Inferior parietal cortex (tissue), 1 donor: Measurements from ENCODE around the gene KCNJ12.
"Not testable (repeated sequence)": the region's sequence is repeated elsewhere in the genome, so short reads cannot be mapped to it uniquely, and the experiment has no call there.

Experiments used
- DNase-seq: peaks from one replicate; pipeline ENCODE4 v3.0.0-alpha.2; 2016; ENCODE audit errors: extremely low spot score

KCNJ12 gene

DNA sequence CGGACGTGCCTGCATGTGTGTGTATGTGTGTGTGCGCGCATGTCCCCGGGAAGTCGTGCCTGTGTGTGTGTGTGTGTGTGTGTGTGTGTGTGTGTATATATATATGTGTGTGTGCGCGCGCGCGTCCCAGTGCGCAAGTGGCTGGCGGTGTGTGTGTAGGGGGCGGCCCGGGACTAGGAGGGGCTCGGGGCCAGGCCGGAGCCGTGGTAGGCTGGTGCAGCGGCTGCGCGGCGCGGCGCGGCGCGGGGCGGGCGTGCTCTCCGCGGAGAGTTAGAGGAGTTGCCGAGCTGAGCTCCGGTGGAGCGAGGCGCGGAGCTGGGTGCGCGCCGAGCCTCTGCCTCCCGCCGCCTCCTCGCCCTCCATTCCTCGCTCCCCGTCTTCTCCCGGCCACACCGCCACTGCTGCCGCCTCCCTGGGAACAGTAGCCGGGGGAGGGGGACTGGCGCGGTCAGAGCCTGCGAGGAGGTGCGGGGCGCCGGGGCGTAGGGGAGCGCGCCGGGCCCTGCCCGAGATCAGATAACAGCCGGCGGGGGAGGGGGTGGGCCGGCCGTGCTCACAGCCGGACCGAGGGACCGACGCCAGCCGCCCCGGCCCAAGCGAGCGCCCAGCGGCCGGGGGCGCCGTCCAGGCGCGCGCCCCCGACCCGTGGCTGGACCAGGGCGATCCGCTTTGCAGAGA lies at the start of gene KCNJ12:
KCNJ12 (plus strand) TSS at position 277 of the 678 bp plus-strand sequence. CDS start 38,986 bp downstream, outside the sequence.
- no peak for DNase-seq

GRCh38 chr17:21327921-21328320 lies 48.2 kb upstream of the KCNJ12 start:
- DNase-seq, result not testable (repeated sequence)

- DNase-seq, result not testable (repeated sequence)
Measured at GRCh38 chr17:21328778-21329177, 47.4 kb upstream of the KCNJ12 start.

DNA sequence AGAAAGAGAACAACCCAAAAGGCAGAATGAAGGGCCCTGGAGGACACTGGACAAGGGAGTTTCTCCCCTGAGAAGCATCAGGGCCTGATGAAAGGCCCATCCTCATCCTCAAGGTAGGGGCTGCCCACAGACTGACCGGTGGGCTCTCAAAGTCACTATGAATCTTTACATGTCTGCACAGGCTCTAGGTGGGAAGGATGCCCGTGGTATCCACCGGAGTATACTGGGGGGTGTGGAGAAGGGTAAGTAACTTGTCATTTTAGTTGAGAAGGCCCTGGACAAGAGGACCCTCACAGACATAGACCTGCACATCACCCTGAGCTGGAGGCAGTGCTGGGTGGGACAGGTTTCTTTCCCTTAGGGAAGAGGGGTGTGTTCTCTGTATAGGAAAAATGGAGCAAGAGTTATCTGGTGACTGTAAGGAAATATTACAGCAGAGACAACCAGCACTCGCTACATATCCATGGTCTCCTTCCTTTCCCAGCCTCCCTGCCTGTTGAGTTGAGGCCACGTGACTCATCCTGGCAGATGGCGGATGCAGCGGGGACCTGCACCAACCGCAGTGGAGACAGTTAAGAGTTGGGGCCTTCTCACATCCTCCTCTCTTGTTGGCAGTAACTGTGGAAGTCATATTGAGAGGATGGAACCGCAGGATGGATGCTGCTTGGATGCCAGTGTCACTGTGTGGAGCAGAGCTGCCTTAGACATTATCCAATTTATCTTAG lies 45.6 kb upstream of the KCNJ12 start:
- no peak for DNase-seq

- DNase-seq, result not testable (repeated sequence)
Measured at GRCh38 chr17:21336541-21337294, 39.4 kb upstream of the KCNJ12 start.

DNA sequence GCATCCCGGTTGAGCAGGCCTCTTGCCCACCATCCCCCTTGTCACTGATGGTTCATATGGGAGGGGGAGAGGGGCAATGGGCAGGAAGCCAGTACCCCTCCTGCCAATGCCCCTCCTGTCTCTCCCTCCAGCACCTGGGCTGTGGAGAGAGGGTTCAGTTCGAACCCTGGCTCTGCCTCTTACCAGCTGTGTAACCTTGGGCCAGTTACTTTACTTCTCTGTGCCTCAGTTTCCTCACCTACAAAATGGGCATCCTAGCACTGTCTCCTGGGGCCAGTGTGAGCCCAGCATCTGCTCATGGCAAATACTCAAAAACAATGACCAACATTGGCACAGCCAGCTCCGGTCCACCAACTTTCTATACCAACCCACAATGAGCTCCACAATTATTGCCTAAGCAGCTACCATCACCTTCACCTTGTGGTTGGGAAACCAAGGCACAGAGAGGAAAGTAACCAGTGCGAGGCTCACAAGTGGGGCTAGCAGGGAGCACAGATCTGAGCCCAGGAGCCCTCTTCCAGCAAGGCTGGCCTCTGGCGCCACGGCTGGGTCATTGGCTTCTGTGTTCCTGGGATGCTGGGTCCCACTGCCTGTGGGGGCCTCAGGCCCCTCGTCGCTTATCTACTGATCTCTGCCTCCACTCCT lies 38.1 kb upstream of the KCNJ12 start:
- DNase-seq, result not testable (repeated sequence)

DNA sequence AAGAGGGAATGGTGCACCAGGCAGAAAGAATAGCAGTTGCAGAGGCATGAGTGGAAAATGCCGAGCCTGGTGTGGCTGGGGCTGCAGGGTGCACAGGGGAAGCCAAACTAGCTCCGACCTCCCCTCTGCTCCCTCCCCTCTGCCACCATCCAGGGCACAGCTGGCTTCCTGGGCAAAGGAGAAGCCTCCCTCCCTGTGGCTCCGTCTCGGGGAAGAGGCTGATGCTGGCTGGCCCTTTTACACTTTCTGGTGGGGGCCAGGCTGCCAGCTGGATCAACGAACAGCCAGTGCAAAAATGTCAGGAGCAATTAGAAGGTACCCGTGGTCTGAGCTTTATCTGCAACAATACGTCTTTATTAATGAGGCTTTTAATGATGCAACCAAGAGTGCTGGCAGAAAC lies 37.1 kb upstream of the KCNJ12 start:
- DNase-seq, result no peak

DNA sequence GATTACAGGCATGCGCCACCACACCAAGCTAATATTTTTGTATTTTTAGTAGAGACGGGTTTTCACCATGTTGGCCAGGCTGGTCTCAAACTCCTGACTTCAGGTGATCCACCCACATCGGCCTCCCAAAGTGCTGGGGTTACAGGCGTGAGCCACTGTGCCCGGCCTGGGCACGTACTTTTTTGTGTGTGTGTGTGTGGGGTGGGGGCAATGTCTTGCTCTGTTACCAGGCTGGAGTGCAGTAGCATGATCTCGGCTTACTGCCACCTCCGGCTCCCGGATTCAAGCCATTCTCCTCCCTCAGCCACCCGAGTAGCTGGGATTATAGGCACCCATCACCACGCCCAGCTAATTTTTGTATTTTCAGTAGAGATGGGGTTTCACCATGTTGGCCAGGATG lies 36.6 kb upstream of the KCNJ12 start:
- DNase-seq, result not testable (repeated sequence)

- DNase-seq, result not testable (repeated sequence)
Measured at GRCh38 chr17:21340407-21340806, 35.8 kb upstream of the KCNJ12 start.

DNA sequence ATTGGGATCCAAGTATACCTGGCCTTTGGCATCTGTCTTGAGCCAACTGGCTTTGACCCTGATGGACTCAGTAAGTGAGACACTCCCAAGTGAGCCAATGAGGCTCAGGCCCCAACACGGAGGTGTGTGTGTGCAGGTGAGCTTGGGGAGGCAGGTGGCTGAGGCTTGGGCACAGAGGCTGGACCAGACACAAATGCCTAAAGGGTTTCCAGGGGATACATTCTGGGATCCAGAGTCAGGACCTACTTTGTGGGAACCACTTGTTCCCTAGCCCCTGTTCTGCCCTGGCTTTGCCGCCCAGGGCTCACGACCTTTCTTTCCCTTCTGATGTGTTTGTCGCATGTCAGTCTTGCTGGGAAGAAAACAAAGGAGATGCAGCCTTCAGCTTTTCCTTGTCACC lies 34.9 kb upstream of the KCNJ12 start:
- DNase-seq, result not testable (repeated sequence)

DNA sequence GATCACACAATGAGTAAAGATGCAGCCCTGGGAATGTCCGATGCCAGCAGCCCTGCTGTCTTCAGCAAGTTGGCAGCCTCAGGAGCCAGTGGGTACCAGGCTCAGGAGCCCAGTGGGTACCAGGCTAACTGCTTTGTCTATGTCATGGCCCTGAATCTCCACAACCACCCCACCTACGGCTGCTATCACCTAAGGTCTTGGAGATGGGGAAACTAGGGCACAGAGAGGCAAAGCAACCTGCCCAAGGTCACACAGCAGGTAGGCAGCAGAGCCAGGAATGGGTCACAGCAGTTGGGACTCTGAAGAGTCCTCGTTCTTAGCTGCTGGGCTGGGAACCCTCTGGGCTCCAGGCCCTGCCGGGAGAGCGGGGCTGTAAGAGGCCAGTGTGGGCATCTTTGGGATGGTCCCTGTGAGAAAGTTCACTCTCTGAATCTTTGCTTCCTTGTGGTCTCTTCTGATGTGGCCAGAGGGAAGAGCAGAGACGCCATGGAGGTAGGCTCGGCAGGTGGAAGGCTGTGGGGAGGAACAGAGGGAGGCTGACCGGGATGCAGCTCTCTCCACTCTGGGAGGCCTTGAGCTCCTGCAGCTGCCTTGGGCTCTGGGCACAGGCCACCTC lies 34.1 kb upstream of the KCNJ12 start:
- not testable (repeated sequence) for DNase-seq

- DNase-seq, result not testable (repeated sequence)
Measured at GRCh38 chr17:21343061-21343949, 32.9 kb upstream of the KCNJ12 start.

GRCh38 chr17:21344801-21345200 lies 31.4 kb upstream of the KCNJ12 start:
- DNase-seq, result not testable (repeated sequence)

GRCh38 chr17:21345236-21345635 lies 30.9 kb upstream of the KCNJ12 start:
- DNase-seq, result no peak

DNA sequence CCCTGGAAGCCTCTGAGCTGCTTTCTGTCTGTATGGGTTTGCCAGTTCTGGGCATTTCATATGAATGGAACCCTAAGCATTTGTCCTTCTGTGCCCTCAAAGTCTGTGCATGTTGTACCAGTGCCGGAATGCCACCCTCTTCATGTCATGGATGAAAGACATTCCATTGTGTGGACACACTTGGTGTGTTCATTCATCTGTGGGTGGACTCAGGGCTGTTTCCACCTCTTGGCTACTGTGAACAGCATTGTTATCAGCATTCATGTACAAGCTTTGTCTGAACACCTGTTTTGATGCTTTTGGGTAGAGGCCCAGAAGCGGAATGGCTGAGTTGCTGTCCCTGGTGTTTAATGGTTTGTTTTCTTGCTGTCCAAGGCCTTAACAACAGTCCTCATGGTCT lies 30.1 kb upstream of the KCNJ12 start:
- not testable (repeated sequence) for DNase-seq

DNA sequence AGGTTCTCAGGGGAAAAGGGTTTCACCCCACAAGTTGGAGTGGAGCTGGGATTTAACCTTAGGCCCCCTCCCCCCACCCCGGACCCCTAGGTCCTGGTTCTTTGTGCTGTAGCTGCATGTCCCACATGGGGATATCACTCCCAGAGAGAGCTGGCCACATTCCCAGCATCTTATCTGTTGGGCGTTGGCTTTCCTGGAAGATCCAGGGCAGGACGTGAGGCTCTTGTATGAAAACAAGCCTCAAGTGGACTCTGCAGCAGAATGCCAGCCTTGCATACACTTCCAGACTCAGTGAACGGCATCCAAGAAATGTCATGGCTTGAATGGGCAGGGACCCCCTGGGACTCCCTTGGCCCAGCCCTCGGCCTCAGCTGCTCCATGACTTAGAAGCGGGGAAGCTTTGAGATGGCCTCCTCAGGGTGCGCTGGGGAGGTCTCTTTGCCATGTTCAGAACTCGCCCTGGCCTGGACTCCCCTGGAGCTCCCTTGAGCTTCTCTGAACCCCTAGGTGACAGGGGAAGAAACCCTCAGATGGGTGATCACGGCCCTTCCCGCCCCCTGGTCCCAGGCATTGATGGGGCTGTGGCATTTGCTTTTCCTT lies 29.4 kb upstream of the KCNJ12 start:
- DNase-seq, result not testable (repeated sequence)

DNA sequence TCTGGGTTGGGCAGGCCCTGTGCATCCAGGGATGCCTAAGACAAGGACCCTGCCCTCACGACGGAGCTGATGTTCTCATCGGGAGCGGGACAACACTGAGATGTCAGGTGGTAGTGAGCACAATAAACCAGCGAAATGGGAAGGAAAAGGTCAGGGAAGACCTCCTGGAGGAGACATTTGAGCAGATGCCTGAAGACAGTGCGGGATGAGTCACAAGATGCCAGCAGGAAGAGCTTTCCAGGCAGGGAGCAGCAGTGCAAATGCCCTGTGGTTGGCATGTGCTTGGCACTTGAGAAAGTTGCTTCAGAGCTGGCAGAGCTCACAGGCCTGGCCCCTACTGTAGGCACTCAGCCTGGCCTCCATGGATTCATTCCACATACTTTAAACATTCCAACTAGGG lies 28.5 kb upstream of the KCNJ12 start:
- not testable (repeated sequence) for DNase-seq

DNA sequence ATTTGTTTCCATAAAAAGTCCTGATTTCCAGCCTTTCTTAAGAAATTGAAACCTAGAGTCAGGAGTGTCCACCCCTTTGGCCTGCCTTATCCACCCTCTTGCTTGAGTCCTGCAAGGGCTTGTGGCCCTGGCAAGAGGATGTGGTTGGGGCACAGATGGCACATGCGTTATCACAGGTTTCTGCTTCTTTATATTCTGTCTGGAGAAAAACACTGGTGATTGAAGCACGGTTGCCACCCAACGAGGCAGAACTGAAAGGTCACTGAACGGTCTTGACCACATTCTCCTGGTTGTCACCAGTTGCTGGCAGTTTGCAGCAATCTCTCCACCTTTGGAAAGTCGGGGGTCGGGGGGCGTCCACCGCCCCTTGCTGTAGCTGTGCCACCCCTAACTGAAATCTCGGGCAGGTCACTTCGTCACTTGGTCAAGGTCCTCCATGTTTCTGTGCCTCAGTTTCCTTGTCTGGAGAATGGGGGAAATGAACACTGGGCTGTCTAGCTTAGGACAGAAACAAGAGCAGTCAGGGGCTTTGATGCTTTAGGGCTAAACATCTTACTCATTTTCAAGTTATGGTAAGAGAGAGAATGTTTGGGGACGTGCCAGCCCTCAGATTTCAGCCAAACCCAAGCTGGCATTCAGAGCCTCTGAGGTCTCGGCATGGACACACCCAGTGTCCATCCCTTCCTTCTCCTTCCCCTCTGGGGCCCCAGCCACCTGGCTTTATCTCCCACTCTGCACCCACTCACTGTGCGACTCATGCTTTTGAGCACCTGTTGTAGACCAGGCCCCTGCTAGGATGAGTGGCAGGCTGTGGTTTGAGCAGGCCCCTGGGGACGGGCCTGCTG lies 27.9 kb upstream of the KCNJ12 start:
- DNase-seq, result not testable (repeated sequence)

GRCh38 chr17:21348926-21349261 lies 27.3 kb upstream of the KCNJ12 start:
- not testable (repeated sequence) for DNase-seq
